ENCODE results near the gene TRPC4.

- TF ChIP-seq POLR2A (IDR thresholded peaks at IDR 0.05; ENCODE audit: extremely low read depth, insufficient read length) (no peak), MYC (IDR thresholded peaks at IDR 0.05; ENCODE audit: low read depth, low read length) (no peak)
These were observed 229.1 kb downstream of the TRPC4 start for GRCh38 chr13:37640499-37640898.
